ENCODE data around the gene SMYD3. TPM values are rescaled to one million over a fixed set of nuclear protein-coding genes. Genes with fewer than 3 reads are reported as not detected.

SMYD3 gene
- total RNA-seq, 4 donors from 2014 or later: 33.7 to 105 (median 51.4) TPM

GRCh38 chr1:246317332-246318035, 189.6 kb downstream of the SMYD3 start:
- H3K4me3 ChIP-seq (replicated peaks in 1 of 3): no peak overlapping the region

DNA sequence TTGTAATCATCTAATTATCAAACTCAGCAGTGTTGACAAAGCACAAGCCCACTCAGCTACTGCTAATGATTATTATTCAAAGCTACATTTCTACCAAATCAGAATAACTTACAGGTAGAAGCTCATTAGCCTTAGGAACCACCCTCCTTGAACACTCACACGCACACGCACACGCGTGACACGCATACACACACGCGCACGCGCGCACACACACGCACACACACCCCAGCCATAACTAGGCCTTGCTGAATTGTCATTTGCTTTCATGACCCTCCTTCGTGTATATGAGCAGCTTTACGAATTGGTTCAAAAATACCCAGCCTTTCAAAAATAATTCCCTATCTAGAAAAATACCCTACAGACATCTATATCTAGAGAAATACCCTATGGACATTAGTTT, 195.6 kb downstream of the SMYD3 start:
- Histone ChIP-seq H3K36me3 (no peaks in the 10 kb centered on the region), H3K4me1 (no peaks in the 10 kb centered on the region), H3K27ac (no peak overlapping the region), H3K4me3 (replicated peaks in 1 of 3) (no peak overlapping the region), H3K27me3 (no peaks in the 10 kb centered on the region), H3K9me3 (no peaks in the 10 kb centered on the region)
- TF ChIP-seq, protein P1, sequence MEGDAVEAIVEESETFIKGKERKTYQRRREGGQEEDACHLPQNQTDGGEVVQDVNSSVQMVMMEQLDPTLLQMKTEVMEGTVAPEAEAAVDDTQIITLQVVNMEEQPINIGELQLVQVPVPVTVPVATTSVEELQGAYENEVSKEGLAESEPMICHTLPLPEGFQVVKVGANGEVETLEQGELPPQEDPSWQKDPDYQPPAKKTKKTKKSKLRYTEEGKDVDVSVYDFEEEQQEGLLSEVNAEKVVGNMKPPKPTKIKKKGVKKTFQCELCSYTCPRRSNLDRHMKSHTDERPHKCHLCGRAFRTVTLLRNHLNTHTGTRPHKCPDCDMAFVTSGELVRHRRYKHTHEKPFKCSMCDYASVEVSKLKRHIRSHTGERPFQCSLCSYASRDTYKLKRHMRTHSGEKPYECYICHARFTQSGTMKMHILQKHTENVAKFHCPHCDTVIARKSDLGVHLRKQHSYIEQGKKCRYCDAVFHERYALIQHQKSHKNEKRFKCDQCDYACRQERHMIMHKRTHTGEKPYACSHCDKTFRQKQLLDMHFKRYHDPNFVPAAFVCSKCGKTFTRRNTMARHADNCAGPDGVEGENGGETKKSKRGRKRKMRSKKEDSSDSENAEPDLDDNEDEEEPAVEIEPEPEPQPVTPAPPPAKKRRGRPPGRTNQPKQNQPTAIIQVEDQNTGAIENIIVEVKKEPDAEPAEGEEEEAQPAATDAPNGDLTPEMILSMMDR (IDR thresholded peaks at IDR 0.05): no peak
- no peak for TF ChIP-seq POLR2A (IDR thresholded peaks at IDR 0.05)
- 93 to 98% methylated on average over 13 of the region's 13 CpGs for WGBS, 2 donors
- intact Hi-C loops (cut with DNase I): no loop called here
- DNase-seq: no peak

More at GRCh38 chr1:246317332-246318035, 189.6 kb downstream of the SMYD3 start:
- Histone ChIP-seq H3K9me3 (no peaks in the 10 kb centered on the region), H3K36me3 (no peaks in the 10 kb centered on the region), H3K27me3 (no peaks in the 10 kb centered on the region), H3K4me1 (peaks cover 0 to 4% of the 10 kb centered on the region in 2 donors), H3K27ac (no peak overlapping the region)
- intact Hi-C loops (cut with DNase I): no loop called here
- 94 to 96% methylated on average over 4 of the region's 4 CpGs for WGBS, 2 donors
- no peak for DNase-seq
- TF ChIP-seq POLR2A (IDR thresholded peaks at IDR 0.05): no peak
- TF ChIP-seq, protein P1 (IDR thresholded peaks at IDR 0.05): no peak

GRCh38 chr1:246309247-246309884, 197.7 kb downstream of the SMYD3 start:
- no peak for DNase-seq
- intact Hi-C loops (cut with DNase I): no loop called here
- H3K36me3 ChIP-seq: no peaks in the 10 kb centered on the region
- H3K9me3 ChIP-seq: no peaks in the 10 kb centered on the region
- no peak overlapping the region for H3K4me3 ChIP-seq (replicated peaks in 1 of 3)
- H3K27ac ChIP-seq: no peak overlapping the region
- TF ChIP-seq POLR2A (IDR thresholded peaks at IDR 0.05): no peak
- TF ChIP-seq, protein P1 (IDR thresholded peaks at IDR 0.05): no peak
- 94 to 96% methylated on average over 3 of the region's 3 CpGs for WGBS, 2 donors
- H3K4me1 ChIP-seq: no peaks in the 10 kb centered on the region
- no peaks in the 10 kb centered on the region for H3K27me3 ChIP-seq

DNA sequence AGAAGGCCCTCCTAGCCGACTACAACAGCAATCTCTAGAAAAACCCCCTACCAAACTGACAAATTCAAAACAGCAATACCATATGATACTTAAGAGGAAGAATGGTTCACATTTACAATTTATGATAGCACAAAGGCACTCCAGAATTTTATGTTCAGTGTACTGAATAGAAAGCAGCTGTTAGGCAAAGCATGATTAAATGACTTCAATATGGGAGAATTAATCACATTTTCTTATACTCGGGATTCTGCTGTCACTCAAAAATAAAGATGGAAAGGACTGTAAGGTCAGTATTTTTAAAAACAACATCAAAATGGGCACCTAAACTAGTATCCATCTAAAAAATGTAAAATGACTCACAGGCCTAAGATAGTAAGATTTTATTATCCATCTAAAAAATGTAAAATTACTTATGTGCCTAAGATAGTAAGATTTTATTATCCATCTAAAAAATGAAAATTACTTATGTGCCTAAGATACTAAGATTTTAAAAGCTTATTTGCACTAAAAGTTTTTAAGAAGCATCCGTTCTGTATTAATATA, 198.5 kb downstream of the SMYD3 start:
- H3K27ac ChIP-seq: no peak overlapping the region
- no peak for DNase-seq
- H3K9me3 ChIP-seq: no peaks in the 10 kb centered on the region
- H3K4me3 ChIP-seq (replicated peaks in 1 of 3): no peak overlapping the region
- 93 to 94% methylated on average over 3 of the region's 3 CpGs for WGBS, 2 donors
- H3K27me3 ChIP-seq: no peaks in the 10 kb centered on the region
- no peak for TF ChIP-seq POLR2A (IDR thresholded peaks at IDR 0.05)
- no peaks in the 10 kb centered on the region for H3K36me3 ChIP-seq
- intact Hi-C loops (cut with DNase I): no loop called here
- H3K4me1 ChIP-seq: no peaks in the 10 kb centered on the region

DNA sequence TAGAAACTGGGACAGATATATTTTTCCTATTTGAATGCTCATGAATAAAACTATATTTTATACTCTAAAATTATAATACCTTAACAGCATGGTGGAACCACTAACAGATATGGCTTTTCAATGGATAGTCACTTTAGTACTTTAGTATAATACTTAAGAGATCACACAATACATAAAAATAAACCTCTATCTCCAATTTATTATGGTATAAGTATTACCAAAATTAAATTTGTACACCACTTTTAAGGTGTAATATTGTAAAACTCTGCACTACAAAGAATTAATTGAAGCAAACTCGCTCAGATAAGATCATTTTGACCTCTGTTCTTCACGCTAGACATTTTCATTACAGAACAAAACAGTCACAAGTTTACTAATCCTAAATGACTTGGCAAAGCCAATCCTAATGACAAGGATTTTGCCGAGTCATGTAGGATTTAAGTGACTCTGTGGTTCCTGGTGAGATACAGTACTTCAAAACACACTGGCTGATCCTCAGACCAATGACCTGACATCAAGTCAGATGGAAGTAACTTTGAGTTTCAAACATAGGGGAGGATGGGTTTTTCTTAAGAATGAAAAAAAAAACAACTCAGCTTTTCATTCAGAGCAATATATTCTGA, 200.6 kb downstream of the SMYD3 start:
- Histone ChIP-seq H3K27me3 (no peaks in the 10 kb centered on the region), H3K27ac (no peak overlapping the region), H3K4me1 (peaks cover 7 to 13% of the 10 kb centered on the region in 2 donors), H3K36me3 (no peaks in the 10 kb centered on the region), H3K9me3 (no peaks in the 10 kb centered on the region), H3K4me3 (replicated peaks in 1 of 3) (no peak overlapping the region)
- no peak for TF ChIP-seq POLR2A (IDR thresholded peaks at IDR 0.05)
- TF ChIP-seq, protein P1 (IDR thresholded peaks at IDR 0.05): no peak
- no peak for DNase-seq
- intact Hi-C loops (cut with DNase I): no loop called here
- WGBS, 2 donors: 77 to 86% methylated on average over 3 of the region's 3 CpGs
